Thyroid gland (tissue), 4 donors: Measurements from ENCODE around the gene FBXL19.

Experiments
- CTCF ChIP-seq, 6 experiments: fragments of 200-600 bp in 3 of 6; fragments of 450-650 bp in 3 of 6; sonication (generic) in 3 of 6; IDR thresholded peaks; one replicate each; pipeline ENCODE4 v1.5.1; 2016 to 2019; ENCODE audit warnings: antibody characterized with exemption in 6 of 6, mild to moderate bottlenecking in 2 of 6, inconsistent platforms in 1 of 6, moderate library complexity in 1 of 6
- POLR2A ChIP-seq, 2 donors: fragments of 450-650 bp; IDR thresholded peaks; one replicate each; pipeline ENCODE4 v1.6.1; 2017; ENCODE audit warnings: antibody characterized with exemption in 2 of 2, mild to moderate bottlenecking in 2 of 2, moderate library complexity in 1 of 2

- TF ChIP-seq CTCF (IDR thresholded peaks at IDR 0.05) (no peak), POLR2A (IDR thresholded peaks at IDR 0.05) (no peak)
These were observed 23.6 kb upstream of the FBXL19 start for GRCh38 chr16:30899794-30900193.
